ENCODE measurements around the gene COX17.

COX17 gene

GRCh38 chr3:119673875-119674274 is 3.3 kb downstream of the COX17 start:
- no peak for DNase-seq (ENCODE audit: low spot score)

GRCh38 chr3:119672776-119673175 is 4.4 kb downstream of the COX17 start:
- no peak for DNase-seq (ENCODE audit: low spot score)

- DNase-seq (ENCODE audit: low spot score): no peak
Observed at GRCh38 chr3:119669906-119670570, 7.2 kb downstream of the COX17 start.

GRCh38 chr3:119665954-119666559 is 11.1 kb downstream of the COX17 start:
- no peak for DNase-seq (ENCODE audit: low spot score)

DNA sequence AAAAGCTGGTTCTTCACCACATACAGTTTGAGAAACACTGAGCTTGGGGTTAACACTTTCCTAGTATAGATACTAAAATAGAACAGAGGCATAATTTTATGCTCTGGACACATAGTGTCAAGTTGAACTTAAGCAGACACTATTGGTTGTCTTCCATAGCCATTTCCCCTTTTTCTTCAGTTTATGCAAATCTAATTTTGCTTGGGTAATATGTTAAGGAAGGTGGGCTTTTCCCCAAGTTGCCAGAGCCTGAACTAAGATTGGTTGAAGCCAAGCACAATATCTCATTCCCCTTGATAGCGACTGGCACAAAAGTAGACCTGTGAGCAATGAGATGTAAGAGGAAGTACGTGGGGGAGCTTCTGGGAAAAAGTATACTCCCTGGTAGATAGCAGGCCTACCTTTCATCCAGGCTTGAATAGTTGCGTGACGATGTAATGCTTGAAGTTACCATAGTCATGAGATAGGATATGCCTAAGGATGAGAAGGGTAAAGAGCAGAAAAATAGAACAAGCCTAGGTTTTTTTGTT is 12.3 kb downstream of the COX17 start:
- DNase-seq (ENCODE audit: low spot score): no peak

DNA sequence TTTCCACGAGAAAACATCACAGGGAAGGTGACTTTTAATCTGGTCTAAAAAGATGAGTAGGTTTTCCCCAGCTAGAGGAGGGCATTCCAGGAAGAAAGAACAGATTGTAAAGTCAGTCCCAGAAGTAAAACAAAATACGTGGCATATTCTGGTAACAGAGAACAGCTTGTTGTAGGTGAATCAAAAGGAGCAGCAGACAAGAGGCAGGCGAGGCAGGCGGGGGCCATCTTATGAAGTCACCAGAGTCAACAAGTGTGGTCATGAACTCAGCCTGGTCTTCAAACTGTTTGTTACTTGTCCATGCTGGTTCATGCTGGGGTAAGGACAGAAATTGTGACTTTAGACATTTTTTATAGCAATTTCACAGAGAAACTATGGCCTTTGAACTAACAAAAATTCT is 12.8 kb downstream of the COX17 start:
- DNase-seq (ENCODE audit: low spot score): no peak

DNA sequence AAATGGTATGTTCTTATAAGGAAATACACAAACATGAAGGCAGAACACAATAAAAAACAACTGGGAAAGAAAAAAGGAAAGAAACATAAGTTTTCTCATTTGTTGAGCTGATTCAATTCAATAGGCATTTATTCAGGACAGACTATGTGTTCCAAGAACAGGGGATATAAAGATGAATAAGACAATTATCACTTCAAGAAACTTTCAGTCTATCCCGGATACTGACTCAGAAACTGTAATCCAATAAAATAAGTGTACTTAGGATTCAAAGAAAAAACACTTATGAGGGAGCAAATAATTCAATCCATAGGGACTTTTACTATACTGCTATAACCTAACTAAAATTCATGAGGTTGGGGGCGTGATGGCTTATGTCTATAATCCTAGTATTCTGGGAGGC is 13.3 kb downstream of the COX17 start:
- DNase-seq (ENCODE audit: low spot score): no peak

DNA sequence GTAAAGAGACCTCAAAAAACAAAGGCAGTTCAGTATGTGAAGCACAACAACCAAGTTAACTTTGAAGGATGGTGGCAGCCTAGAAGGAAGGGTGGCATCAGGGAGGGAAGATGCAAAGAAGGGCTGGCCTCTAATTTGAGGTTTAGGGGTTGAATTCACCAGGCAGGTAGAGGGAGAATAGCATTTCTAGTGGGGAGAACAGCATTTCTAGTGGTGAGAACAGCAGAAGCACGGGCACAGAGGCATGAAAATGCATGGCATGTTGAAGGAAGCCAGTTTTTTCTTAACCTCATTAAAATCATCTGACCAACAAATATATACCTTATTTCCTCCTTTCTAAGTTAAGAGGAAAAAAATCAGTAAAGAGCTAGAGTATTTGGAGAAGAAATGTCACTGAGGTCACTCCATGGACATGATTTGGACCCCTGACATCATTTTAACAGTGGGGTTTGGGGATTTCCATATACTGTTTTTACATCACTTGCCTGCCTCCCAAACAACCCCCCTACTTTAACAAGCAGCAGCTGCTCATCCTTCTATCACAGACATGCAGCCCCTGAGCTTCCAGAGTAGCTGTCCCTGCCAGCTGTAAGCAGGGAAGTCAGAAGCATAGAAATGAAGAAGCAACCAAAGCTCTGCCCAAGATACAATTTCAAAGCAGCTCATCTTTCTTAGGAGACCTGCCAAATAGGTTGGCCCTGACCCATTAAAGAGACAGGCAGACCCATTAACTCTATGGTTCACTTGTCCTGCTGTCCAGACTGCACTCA is 14.4 kb downstream of the COX17 start:
- no peak for DNase-seq (ENCODE audit: low spot score)

DNA sequence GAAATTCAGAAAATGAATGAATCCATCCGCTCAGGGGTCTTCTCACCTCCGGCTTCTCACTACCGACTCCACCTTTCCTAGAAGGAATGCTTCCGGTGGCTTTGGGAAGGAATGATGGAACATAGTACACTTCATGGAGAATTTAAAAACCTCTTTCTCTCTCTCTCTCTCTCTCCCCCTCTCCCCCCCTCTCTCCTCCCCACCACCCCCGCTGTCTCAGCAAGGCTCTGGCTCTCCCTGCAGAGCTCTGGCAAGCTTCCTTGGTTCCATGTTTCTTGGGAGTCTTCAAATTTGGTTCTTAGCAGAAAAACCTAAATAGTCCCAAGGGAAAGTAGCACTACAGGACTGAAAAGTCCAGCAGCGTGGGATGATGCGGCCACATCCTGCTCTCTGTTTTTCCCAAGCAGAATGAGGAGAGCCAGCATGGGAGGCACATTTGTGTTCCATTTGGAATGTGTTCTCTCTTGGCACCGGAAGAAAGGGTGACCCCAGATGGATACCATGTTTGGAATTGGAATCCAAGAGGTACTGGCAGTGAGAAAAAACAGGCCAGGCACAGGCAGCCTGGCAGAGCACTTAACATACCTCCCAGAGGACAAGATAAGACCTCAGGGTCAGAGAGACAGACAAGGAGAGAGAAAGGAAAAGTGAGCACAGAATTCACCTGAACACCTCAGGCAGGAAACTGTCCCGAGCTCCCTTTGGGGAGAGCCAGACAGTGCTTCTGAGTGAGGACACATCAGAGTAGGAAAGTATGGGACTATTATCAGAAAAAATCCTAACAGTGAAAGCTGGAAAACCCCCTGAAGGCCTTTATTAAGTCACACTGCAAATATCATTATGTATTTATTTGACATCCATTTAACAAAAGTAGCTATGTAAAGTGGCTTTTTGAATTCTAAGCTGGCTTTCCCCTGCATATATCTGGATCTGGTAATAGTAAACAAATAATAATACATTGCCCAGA is 16.4 kb downstream of the COX17 start, which contains the start of gene POPDC2:
Gene POPDC2, minus strand, starts transcription at position 116 of the 967 bp plus-strand sequence. CDS start 166 bp downstream, outside the sequence.
- no peak for DNase-seq (ENCODE audit: low spot score)

GRCh38 chr3:119659606-119660291 is 17.5 kb downstream of the COX17 start:
- DNase-seq (ENCODE audit: low spot score): no peak

DNA sequence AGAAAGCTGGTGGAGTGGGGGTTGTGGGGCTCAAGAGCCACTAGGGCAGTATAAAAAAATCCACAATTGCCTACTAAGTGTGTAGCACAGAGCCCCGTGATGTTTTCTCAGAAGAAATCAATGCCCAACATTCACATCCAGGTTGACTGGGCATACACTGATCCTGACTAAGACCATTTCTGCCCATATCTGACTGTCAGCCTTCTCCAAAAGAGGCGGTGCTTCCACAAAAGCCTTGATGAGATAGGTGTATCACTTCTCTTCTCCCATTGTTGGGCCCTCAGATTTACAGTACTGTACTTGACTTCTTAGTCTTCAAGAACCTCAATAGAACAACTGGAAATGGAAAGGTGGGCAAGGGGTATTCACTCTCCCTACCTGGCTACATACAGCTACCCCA is 18.2 kb downstream of the COX17 start:
- DNase-seq (ENCODE audit: low spot score): no peak

DNA sequence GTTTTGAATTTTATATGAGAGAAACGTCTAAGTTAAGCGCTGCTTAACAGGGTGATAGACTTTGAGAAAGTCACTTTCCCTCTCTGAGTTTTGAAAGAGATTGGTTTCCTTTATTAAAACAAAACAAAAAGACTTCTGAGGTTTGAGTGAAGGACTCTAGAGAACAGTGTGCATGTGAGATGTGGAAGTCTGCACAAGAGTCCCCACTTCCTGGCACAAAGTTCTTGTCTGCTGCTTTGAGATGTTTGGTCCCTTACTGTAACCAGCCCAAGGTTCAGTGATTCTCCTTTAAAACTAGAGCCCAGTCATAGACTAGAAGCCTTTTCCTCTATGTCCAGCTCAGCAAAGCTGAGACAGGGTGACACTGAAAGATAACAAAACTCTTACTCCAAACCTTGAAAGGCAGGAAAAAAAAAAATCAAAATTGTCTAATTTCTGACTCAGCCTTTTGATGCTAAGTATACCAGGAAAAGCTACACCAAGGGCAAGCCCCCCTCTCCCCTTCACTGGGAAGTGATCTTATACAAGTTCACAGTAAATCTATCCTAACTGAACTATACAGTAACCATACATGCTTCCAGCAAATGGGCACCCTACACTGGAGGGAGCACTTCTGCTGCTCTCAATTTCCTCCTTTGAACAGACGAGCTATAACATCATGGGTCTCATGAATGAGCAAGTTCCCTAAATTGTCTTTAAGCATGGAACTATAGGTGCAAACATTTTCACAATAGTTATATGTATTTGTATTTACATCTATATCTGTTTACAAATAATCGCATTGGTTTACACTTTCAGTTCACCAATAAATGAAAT is 19.1 kb downstream of the COX17 start:
- no peak for DNase-seq (ENCODE audit: low spot score)

GRCh38 chr3:119653876-119654275 is 23.3 kb downstream of the COX17 start:
- DNase-seq (ENCODE audit: low spot score): no peak

DNA sequence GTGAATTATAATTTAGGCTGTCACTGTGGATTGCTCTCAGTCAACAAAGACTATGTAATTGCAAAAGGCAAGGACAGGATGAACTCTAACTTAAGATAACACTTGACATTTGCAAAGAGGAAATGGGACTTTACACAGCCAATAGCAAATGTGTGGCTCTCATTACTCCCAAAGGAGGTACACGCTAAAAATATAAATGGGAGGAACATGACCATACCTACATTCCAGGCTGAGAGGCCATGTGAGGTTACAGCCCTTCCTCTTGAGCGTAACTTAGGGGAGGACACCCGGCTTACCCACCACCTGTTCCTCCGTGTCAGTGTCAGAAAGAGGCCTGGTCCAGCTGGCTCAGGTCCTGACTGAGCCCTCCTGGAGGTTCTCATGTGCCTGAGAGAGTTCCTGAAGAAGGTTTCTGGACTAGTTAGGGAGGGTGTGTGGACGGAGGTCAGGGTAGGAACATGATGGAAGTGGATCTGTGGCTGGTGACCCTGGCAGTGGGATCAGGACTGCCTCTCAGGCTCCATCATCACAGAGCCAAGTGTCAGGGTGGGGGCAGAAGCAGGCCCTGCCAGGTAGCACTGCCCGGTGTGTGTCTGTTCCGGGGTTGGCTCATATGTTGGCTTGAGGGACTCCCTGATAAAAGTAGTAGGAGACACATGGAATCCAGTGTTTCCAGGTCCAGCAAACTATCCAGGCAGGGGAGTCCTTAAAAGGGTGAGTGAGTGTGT is 24.7 kb downstream of the COX17 start:
- DNase-seq (ENCODE audit: low spot score): no peak

- DNase-seq (ENCODE audit: low spot score): no peak
Observed at GRCh38 chr3:119649761-119650160, 27.4 kb downstream of the COX17 start.

- no peak for DNase-seq (ENCODE audit: low spot score)
Observed at GRCh38 chr3:119647843-119648575, 29.2 kb downstream of the COX17 start.

- DNase-seq (ENCODE audit: low spot score): no peak
Observed at GRCh38 chr3:119647171-119647570, 30.0 kb downstream of the COX17 start.

DNA sequence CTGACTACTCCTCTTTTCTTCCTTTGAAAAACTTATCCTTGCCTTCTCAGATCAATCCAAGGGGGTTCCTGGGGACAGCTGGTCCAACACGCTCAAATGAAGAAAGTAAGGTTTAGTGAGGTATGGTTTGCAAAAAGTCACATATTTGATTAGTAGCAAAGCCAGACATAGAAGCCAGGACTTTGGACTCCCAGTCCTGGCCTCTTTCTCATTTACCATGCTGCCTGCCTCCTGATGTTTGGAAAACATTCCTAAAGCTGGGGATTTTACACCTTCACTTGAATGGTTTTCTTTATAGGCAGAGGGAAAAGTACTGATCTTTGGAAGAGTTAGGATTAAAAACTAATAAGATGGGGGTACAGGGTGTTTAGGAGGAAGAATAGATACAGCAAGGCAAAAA is 31.4 kb downstream of the COX17 start:
- DNase-seq (ENCODE audit: low spot score): no peak

GRCh38 chr3:119644481-119644880 is 32.7 kb downstream of the COX17 start:
- no peak for DNase-seq (ENCODE audit: low spot score)

All from CD4-positive, alpha-beta T cell treated with Interleukin-2 at 100 ng/mL for 4 hours (primary cell).